GM06990 (cell line): Measurements from ENCODE around the gene FBN2.

ENCODE experiments used
- DNase-seq: peaks from one replicate; pipeline ENCODE4 v3.0.0-alpha.2; 2011; ENCODE audit not compliant: insufficient read length; ENCODE audit errors: extremely low read depth
- H3K27me3 ChIP-seq: replicated peaks from 2 replicates; pipeline ENCODE4 v1.6.0; 2011; ENCODE audit warnings: low read length; ENCODE audit not compliant: control insufficient read depth, insufficient read depth
- H3K36me3 ChIP-seq: 2 replicates; pipeline ENCODE4 v1.5.1; 2011; ENCODE audit warnings: low read length; ENCODE audit not compliant: control insufficient read depth, insufficient read depth
- H3K4me3 ChIP-seq: replicated peaks from 2 replicates; pipeline ENCODE4 v1.5.1; 2011; ENCODE audit warnings: low read depth, mild to moderate bottlenecking, control low read depth, low read length
- TF ChIP-seq, protein P1 (sequence below): IDR thresholded peaks from 2 replicates; pipeline ENCODE4 v1.5.1; 2011; ENCODE audit warnings: low read length, control low read depth, mild to moderate bottlenecking, inconsistent platforms; ENCODE audit not compliant: insufficient read depth, poor library complexity, severe bottlenecking

The FBN2 gene

DNA sequence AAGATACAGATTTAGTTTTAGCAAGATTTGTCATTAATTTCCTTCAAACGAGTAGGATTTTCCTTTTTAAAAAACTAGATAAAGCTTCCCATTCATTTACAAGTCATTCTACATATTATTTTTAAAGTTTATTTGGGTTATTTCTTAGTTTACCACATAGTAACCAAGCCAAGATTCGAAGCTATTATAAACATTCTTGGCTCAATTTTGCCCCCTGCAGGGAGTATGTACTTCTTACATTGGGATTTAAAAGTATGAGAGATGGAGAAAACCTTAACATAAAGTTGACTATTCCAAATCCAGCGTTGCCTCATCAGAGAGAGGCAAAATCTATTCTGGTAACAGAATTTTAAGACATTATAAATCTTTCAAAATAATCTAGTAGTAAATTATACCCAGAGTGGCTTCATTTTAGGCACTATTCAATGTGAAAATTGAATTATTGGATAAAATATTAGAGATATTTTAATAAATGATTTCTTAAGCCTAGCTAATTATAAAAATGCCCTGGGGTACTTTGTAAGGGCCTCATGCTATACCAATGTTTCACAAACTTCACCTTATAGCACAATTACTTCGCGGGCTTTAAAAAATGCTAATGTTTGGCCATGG is 39.1 kb downstream of the FBN2 start:
- no peak for DNase-seq
- no peaks in the 10 kb centered on the region for H3K27me3 ChIP-seq
- no peaks in the 10 kb centered on the region for H3K36me3 ChIP-seq
- no peak overlapping the region for H3K4me3 ChIP-seq
- TF ChIP-seq, protein P1, sequence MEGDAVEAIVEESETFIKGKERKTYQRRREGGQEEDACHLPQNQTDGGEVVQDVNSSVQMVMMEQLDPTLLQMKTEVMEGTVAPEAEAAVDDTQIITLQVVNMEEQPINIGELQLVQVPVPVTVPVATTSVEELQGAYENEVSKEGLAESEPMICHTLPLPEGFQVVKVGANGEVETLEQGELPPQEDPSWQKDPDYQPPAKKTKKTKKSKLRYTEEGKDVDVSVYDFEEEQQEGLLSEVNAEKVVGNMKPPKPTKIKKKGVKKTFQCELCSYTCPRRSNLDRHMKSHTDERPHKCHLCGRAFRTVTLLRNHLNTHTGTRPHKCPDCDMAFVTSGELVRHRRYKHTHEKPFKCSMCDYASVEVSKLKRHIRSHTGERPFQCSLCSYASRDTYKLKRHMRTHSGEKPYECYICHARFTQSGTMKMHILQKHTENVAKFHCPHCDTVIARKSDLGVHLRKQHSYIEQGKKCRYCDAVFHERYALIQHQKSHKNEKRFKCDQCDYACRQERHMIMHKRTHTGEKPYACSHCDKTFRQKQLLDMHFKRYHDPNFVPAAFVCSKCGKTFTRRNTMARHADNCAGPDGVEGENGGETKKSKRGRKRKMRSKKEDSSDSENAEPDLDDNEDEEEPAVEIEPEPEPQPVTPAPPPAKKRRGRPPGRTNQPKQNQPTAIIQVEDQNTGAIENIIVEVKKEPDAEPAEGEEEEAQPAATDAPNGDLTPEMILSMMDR, result peak; percentile 44

DNA sequence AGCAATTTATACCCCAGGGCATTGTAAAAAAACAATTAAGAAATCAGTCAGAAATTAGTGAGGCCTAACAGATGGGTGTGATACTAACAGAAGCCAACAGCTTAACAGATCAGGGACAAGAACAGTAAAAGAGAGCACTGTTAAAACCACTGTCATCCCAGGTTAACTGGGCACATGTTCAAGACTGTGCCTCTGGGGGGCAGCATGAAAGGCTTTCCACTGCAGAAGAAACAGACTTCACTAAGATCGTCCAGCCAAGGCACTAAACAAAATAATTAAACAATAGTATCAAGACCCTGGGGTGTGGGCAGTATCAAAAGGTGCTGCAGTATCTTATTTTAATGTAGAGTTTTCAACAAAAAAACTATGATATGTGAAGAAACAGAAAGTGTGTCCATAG is 43.5 kb downstream of the FBN2 start:
- TF ChIP-seq, protein P1, result peak; percentile 48
- no peak for DNase-seq
- no peak overlapping the region for H3K4me3 ChIP-seq
- H3K36me3 ChIP-seq, result no peaks in the 10 kb centered on the region
- no peaks in the 10 kb centered on the region for H3K27me3 ChIP-seq

DNA sequence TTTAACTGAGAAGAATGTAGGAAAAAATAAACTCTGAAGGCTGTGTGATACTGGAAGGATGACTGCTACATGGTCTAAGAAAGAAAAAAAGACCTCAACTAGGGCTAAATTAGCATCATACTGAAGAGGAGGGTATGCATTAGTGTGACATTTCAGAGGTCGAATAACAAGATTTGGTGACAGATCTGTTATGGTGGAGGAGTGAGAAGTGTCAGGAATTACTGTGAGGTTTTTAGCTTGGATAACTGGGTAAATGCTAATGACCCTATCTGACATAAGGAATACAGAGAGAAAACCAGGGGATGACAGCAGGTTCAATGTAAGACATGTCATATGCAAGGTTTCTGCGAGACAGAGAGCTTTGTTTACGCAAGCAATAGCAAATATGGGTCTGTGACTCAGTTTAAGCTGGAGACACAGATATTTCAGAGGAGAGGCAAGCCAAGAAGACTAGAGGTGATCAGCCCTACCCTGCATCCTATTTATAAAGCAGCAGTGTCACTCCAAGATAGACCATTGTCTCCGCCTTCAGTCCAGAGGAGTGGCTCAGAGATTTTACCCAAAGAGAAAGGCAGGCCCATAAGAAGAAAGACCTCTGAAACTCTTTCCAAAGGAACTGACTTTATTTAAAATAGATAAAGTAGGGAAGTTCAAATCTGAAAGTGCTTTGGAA is 44.3 kb downstream of the FBN2 start:
- no peak for DNase-seq
- Histone ChIP-seq H3K4me3 (no peak overlapping the region), H3K27me3 (no peaks in the 10 kb centered on the region), H3K36me3 (no peaks in the 10 kb centered on the region)
- TF ChIP-seq, protein P1, result no peak

DNA sequence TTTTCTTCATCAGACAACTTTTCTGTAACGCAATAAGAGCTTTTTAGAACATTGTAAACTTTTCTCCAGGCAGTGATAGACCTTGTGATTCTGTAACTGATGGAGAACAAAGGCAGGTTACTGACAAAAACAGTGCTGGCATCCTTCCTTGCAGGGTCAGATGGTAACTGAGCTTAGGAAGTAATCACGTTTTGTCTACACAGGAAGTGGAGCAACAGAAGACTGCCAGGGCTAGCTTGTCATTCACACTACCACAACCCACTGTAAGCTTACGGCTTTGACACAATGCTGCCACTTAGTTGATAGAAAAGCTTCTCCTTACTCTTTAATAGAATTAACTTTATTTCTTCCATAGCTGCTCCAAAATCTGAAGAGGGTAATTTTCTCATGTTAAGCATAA is 46.8 kb downstream of the FBN2 start:
- TF ChIP-seq, protein P1, result no peak
- DNase-seq, result no peak
- no peaks in the 10 kb centered on the region for H3K27me3 ChIP-seq
- H3K4me3 ChIP-seq, result no peak overlapping the region
- no peaks in the 10 kb centered on the region for H3K36me3 ChIP-seq

DNA sequence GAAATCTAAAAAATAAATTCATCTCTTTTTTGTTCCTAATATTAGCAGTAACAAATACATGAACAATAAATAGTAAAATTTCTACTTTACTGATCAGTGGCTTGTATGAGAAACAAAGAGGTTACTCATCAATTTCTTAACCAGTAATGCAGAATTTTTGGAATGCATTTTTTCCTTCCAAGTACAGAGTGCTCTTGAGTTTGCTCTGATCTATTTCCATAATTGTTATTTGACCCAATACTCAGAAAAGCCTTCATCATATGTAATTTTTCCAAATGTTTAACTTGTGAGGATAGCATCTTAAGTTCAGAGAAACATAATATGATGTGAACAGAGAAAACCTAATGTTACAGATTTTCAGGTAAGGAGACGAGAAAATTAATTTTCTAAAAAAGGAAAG is 47.3 kb downstream of the FBN2 start:
- DNase-seq, result no peak
- Histone ChIP-seq H3K4me3 (no peak overlapping the region), H3K36me3 (no peaks in the 10 kb centered on the region), H3K27me3 (no peaks in the 10 kb centered on the region)
- TF ChIP-seq, protein P1, result no peak
